Bronchial epithelial cell (primary cell): ENCODE results near the gene MRPL39. TPM values are rescaled to one million over a fixed set of nuclear protein-coding genes. Genes with fewer than 3 reads are reported as not detected.
A peak's percentile ranks its signal among the peaks of the same experiment; 100 is the strongest.
"Not testable (repeated sequence)": the region's sequence is repeated elsewhere in the genome, so short reads cannot be mapped to it uniquely, and the experiment has no call there.

Source experiments
- DNase-seq: peaks from one replicate; pipeline ENCODE4 v3.0.0-alpha.2; 2010; ENCODE audit warnings: low read depth
- FAIRE-seq: peaks from 2 replicates; lab custom pipeline; 2011; peaks lifted over from hg19 to GRCh38; lab: Jason Lieb, UNC
- H3K27me3 ChIP-seq: 2 replicates; pipeline ENCODE4 v1.5.1; 2011; ENCODE audit warnings: low read length; ENCODE audit not compliant: control insufficient read depth, insufficient read depth
- H3K36me3 ChIP-seq: 2 replicates; pipeline ENCODE4 v1.5.1; 2011; ENCODE audit warnings: low read length; ENCODE audit not compliant: control insufficient read depth, insufficient read depth
- H3K4me3 ChIP-seq: 2 replicates; pipeline ENCODE4 v1.5.1; 2011; ENCODE audit warnings: mild to moderate bottlenecking, low read depth, low read length, control low read depth
- total RNA-seq: library from RNA; depleted of rRNA; stranded (reverse); fragments of >200 nt; gene quantifications from 2 replicates; pipeline ENCODE4 v1.2.1, GENCODE V29; 2014
- TF ChIP-seq, protein P1 (sequence below): IDR thresholded peaks from 2 replicates; pipeline ENCODE4 v1.5.1; 2011; ENCODE audit warnings: mild to moderate bottlenecking, moderate library complexity, low read length, control low read depth, inconsistent platforms; ENCODE audit not compliant: insufficient read depth, severe bottlenecking

The MRPL39 gene
- total RNA-seq, 1 donor from 2014 or later, result 26.6 TPM

DNA sequence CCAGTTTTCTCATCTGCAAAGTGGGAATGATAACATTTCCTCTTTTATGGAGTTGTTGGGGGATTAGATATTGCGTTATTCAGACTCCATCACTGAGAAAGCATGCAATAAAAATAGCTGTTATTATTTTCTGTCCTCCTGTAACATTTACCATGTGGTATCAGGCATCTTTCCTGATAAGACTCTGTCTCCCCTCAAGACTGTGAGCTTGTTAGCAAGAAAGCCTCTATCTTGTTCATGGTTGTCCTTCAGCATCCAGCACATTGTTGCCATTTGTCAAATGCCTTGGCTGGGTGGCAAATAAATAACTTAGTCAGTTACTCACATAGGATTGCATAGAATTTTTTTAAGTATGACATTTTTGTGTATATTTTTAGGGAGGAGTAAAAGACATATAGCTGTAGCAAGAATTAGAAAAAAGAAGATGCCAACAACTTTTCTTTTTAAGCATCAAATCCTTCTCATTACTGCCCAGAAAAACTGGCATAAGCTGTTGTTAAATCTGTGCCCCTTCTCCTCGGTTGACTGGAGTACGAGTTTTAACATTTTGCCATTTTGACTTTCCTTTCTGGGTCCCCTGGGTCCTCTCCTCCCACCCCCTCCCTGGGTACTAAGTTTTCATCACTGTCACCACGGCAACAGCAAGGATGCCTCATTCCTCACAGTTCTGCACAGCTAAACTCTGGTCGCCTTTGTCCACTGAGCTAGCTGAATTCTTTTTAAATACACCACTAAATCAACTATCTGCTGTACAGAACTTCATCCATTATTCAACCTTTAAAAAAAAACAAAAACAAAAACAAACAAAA, 30.8 kb upstream of the MRPL39 start:
- TF ChIP-seq, protein P1, sequence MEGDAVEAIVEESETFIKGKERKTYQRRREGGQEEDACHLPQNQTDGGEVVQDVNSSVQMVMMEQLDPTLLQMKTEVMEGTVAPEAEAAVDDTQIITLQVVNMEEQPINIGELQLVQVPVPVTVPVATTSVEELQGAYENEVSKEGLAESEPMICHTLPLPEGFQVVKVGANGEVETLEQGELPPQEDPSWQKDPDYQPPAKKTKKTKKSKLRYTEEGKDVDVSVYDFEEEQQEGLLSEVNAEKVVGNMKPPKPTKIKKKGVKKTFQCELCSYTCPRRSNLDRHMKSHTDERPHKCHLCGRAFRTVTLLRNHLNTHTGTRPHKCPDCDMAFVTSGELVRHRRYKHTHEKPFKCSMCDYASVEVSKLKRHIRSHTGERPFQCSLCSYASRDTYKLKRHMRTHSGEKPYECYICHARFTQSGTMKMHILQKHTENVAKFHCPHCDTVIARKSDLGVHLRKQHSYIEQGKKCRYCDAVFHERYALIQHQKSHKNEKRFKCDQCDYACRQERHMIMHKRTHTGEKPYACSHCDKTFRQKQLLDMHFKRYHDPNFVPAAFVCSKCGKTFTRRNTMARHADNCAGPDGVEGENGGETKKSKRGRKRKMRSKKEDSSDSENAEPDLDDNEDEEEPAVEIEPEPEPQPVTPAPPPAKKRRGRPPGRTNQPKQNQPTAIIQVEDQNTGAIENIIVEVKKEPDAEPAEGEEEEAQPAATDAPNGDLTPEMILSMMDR, result no peak
- Histone ChIP-seq H3K4me3 (no peak overlapping the region), H3K27me3 (peaks cover 17% of the 10 kb centered on the region), H3K36me3 (no peaks in the 10 kb centered on the region)
- FAIRE-seq, result no peak
- DNase-seq, result no peak

DNA sequence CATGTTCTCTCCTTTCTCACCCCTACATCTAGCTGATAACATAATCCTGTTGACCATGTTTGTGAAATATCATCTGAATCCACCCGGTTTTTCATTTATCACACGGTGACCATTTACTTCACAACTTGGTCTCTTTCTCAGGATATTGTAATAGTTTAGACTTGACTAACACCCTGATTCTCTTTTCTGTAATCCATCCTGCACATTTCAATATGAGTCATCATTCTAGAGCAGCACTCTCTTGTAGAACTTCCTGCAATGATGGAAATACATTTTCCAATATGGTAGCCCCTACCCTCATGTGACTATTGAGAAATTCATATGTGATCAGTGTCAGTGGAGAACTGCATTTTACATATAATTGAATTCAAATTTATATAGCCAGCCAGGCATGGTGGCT, 29.4 kb upstream of the MRPL39 start:
- DNase-seq, result peak; percentile 46
- TF ChIP-seq, protein P1, result no peak
- Histone ChIP-seq H3K36me3 (no peaks in the 10 kb centered on the region), H3K4me3 (no peak overlapping the region), H3K27me3 (peaks cover 17% of the 10 kb centered on the region)
- no peak for FAIRE-seq

- Histone ChIP-seq H3K4me3 (no peak overlapping the region), H3K36me3 (no peaks in the 10 kb centered on the region), H3K27me3 (peaks cover 14% of the 10 kb centered on the region)
- FAIRE-seq (no peak), DNase-seq (no peak)
- TF ChIP-seq, protein P1, result no peak
These were observed 28.0 kb upstream of the MRPL39 start for GRCh38 chr21:25635310-25635709.

- TF ChIP-seq, protein P1, result no peak
- FAIRE-seq, result no peak
- Histone ChIP-seq H3K4me3 (no peak overlapping the region), H3K36me3 (no peaks in the 10 kb centered on the region), H3K27me3 (no peaks in the 10 kb centered on the region)
- no peak for DNase-seq
These were observed 25.0 kb upstream of the MRPL39 start for GRCh38 chr21:25632296-25632695.

DNA sequence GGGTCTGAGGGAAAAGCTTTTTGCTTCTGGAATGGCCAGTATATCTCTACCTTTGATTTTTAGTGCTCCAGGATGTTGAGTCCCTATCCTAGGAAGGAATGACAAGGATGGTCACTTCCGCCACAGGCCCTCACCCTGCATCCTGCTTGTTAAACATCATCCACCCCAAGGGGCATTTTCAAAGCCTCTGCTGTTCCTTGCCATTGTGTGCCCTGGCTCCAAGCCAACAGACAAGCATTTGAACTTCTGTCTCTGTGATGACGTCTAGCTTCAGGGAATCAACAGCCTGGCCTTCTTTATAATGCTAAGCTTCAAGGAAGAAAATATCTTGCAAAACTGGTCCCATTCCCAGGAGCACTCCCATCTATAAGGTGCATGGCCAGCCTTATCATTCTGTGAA, 19.5 kb upstream of the MRPL39 start:
- FAIRE-seq (no peak), DNase-seq (peak; percentile 10)
- Histone ChIP-seq H3K4me3 (no peak overlapping the region), H3K36me3 (no peaks in the 10 kb centered on the region), H3K27me3 (no peaks in the 10 kb centered on the region)
- TF ChIP-seq, protein P1, result no peak

DNA sequence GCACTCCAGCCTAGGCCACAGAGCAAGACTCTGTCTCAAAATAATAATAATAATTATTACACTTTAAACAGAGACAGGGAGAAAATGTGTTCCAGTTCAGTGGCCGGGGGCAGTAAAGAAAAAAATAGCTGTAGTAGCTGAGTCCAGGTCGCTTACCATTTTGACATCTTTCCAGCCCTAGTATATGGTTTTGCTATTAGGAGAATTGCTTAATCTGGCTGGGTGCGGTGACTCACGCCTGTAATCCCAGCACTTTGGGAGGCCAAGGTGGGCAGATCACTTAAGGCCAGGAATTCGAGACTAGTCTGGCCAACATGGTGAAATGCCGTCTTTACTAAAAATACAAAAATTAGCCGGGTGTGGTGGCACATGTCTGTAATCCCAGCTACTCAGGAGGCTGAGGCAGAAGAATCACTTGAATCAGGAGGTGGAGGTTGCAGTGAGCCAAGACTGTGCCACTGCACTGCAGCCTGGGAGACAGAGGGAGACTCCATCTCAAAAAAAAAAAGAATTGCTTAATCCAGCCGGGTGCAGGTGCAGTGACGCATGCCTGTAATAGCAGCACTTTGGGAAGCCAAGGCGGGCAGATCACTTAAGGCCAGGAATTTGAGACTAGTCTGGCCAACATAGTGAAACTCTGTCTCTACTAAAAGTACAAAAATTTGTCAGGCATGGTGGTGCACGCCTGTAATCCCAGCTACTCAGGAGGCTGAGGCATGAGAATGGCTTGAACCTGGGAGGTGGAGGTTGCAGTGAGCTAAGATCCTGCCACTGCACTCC, 18.7 kb upstream of the MRPL39 start:
- not testable (repeated sequence) for H3K27me3 ChIP-seq, H3K36me3 ChIP-seq, FAIRE-seq, H3K4me3 ChIP-seq, DNase-seq
